Heart left ventricle (tissue), 13 donors: ENCODE measurements around the gene ZDHHC3.

ENCODE experiments used
- POLR2A ChIP-seq, 2 donors: fragments of 450-650 bp; IDR thresholded peaks; one replicate each; pipeline ENCODE4 v1.6.1; 2017; ENCODE audit warnings: antibody characterized with exemption in 2 of 2, mild to moderate bottlenecking in 2 of 2, moderate library complexity in 2 of 2
- TF ChIP-seq, protein P1 (sequence below), 12 donors: fragments of 200-600 bp; sonication (generic) in 4 of 12; IDR thresholded peaks; one replicate each; pipeline versions ENCODE4 v1.5.0 to v1.8.0; 2018 to 2022; ENCODE audit warnings: antibody characterized with exemption in 12 of 12, mild to moderate bottlenecking in 5 of 12
- donor health status: ischemic (EF 13 %, LVEDD 7.1; RV severe dilation, severe dysfunction).
- donor health status: DM: no; HTN: yes; CAD: no.
- donor health status: DM: no; HTN: no; CAD: no.
- donor health status: ischemic (EF 25% LVEDD 6.9; RV normal size, moderate dysfunction).
- donor health status: ischemic (EF 25% LVEDD 5.7; RV mildly dilated, moderate dysfunction).
- donor health status: ischemic (EF 35%, LVEDD 5.7; RV mildly dilated, moderate dysfunction).
- donor health status: nonischemic (EF 11% LVEDD 7.7; RV severe dilation, severe dysfunction).
- donor health status: DM: yes; HTN: yes; CAD: no.
- donor health status: PGD.
- donor health status: ischemic (EF 29% LVEDD 5.4; RV normal size, mild dysfunction).
- donor health status: nonischemic (EF 23%, LVEDD 6.1; RV moderate dilation, normal function).

DNA sequence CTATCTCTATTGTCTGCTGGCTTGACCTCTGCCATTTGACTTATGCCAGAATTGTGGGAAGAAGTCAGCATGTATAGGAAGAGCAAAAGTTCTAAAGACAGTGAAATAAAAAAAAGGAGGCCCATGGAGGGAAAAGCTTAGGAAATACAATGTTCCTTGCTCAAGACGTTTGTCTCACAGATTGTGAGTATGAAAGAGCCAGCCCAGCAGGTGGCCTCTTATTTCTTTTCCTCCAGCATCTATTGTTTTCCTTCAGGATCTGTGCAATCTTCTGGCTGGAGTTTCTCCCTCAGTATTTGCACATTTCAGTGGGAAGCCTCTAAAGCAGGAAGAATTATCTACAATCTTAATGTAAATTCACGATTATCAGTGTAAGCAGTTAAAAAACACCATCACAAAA, 43.7 kb downstream of the ZDHHC3 start:
- TF ChIP-seq, protein P1, sequence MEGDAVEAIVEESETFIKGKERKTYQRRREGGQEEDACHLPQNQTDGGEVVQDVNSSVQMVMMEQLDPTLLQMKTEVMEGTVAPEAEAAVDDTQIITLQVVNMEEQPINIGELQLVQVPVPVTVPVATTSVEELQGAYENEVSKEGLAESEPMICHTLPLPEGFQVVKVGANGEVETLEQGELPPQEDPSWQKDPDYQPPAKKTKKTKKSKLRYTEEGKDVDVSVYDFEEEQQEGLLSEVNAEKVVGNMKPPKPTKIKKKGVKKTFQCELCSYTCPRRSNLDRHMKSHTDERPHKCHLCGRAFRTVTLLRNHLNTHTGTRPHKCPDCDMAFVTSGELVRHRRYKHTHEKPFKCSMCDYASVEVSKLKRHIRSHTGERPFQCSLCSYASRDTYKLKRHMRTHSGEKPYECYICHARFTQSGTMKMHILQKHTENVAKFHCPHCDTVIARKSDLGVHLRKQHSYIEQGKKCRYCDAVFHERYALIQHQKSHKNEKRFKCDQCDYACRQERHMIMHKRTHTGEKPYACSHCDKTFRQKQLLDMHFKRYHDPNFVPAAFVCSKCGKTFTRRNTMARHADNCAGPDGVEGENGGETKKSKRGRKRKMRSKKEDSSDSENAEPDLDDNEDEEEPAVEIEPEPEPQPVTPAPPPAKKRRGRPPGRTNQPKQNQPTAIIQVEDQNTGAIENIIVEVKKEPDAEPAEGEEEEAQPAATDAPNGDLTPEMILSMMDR (IDR thresholded peaks at IDR 0.05), result no peak
- no peak for TF ChIP-seq POLR2A (IDR thresholded peaks at IDR 0.05)
